Cerebellar cortex (tissue), 1 donor: ENCODE results near the gene CEP89.
"Not testable (repeated sequence)": the region's sequence is repeated elsewhere in the genome, so short reads cannot be mapped to it uniquely, and the experiment has no call there.

Experiments used
- DNase-seq: peaks from one replicate; pipeline ENCODE4 v3.0.0-alpha.2; 2015; ENCODE audit warnings: low spot score

CEP89 gene

GRCh38 chr19:32869369-32869965, 102.3 kb downstream of the CEP89 start, which contains the start of gene SLC7A9:
TSS of gene SLC7A9 (minus strand) at chr19:32869767. CDS start at chr19:32868534, 1,233 bp downstream.
- DNase-seq: no peak

DNA sequence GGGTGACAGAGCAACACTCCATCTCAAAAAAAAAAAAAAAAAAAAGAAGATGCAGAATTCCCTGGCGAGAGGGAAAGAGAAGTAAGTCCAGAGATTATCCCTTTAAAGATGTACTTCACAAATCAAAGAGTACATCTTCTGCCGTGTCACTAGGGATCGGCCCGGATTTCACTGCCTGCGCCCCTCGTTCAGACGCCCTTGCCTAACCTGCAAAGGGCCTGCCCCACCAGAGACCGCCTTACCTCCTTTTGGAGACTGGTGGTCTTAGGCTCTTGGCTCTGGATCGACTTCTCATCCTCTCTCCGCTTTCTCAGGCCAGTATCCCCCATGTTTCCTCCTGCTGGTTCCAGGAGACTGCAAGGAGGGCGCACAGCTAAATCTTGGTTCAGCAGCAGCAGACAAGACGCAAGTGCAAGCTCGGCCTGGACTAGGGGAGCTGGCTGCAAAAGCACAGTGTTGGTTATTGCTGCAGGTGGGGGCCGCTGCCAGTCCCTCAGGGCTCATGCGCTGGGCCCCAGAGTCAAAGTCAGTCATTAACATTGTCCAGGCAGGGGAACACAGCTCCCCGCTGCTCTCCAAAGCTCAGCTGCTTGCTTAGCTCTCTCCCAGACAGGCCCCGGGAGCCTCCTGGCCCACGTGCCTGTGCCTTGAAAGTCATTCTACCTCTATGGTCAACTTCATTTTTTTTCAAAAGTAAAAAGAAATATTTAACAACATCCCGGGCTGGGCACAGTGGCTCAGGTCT, 103.4 kb downstream of the CEP89 start:
- DNase-seq: no peak

GRCh38 chr19:32867436-32867835, 104.3 kb downstream of the CEP89 start:
- not testable (repeated sequence) for DNase-seq

- no peak for DNase-seq
These were observed 105.0 kb downstream of the CEP89 start for GRCh38 chr19:32866564-32867265.

- DNase-seq: no peak
These were observed 105.7 kb downstream of the CEP89 start for GRCh38 chr19:32866061-32866460.

DNA sequence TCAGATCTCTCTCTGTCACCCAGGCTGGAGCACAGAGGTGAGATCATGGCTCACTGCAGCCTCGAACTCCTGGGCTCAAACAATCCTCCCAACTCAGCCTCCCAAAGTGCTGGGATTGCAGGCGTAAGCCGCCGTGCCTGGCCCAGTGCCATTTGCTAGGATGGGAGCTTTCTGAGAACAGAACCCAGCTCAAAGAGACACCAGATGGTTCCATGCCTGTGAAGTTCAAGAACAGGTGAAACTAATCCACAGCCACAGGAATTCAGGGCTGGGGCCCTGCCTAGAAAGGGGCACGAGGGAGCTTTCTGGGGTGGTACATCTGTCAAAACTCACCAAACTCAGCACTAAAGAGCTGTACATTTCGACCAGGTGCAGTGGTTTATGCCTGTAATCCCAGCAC, 106.4 kb downstream of the CEP89 start:
- DNase-seq: no peak

- DNase-seq: no peak
These were observed 107.3 kb downstream of the CEP89 start for GRCh38 chr19:32864318-32865007.

DNA sequence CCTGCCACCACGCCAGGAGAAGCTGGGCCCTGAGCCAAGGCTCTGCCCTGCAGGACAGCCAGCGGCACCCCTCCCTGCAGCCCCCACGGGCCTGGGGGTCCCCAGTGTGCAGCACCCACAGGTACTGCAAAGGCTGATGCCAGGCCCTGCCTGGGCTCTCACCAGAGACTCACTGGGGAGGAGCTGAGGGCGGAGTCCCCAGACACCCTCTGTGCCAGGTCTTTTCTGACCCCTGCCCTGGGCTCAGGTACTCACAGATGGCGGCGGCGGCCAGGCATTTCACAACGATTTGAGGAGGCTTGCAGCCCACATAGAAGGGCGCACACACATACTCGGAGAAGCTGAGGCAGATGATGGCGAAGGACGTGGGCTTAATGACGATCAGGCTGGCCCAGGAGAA, 107.9 kb downstream of the CEP89 start:
- DNase-seq: no peak

- no peak for DNase-seq
These were observed 108.5 kb downstream of the CEP89 start for GRCh38 chr19:32863301-32863700.

- no peak for DNase-seq
These were observed 109.0 kb downstream of the CEP89 start for GRCh38 chr19:32862741-32863140.

DNA sequence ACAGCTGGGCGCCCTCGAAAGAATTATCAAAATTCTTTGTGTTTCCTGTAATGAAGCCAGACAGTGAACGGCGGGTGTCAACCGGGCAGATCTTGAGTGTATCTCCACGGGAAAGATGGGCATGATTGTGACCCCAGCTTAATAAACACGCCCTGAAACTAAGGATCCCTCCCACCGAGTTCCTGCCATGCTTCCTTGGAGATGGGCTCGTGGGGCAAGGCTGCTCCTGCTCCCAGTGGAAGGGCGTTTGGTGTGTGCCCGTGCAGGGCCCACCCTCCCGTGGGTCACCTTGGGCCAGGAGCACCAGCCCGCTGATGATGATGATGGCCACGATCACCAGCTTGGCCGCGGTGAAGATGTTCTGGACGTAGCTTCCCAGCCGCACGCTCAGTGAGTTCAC, 109.6 kb downstream of the CEP89 start:
- no peak for DNase-seq

DNA sequence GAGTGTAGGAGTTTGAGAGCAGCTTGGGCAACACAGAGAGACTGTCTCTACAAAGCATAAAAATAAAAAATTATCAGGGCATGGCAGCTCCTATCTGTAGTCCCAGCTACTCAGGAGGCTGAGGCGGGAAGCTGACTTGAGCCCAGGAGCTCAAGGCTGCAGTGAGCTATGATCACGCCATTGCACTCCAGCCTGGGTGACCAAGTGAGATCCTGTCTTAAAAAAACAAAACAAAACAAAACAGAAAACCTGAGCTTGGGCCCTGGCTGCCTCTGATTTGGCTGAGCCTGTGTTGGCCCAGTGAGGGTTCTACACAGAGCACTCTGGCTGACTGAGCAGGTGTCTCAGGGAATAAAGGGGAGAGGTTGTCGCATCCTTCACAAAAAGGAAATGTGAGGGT, 110.2 kb downstream of the CEP89 start:
- DNase-seq: no peak

DNA sequence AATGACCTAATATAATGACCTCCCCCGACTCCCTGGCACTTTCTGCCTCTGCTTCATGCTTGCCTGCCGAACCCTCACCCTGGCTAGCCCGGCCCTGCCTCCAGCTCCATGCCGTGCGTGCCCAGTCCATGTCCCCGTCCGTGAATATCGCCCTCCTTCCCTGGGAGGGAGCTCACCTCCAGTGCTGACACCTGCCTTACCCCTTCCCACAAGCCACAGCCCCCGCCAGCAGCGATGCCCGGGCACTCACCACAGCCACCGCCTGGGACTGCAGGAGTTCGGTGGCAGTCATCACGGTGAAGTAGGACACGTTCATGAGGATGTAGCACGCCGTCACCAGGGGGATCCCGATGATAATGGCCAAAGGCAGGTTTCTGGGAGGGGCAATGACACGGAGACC, 112.2 kb downstream of the CEP89 start:
- DNase-seq: no peak

GRCh38 chr19:32858559-32858958, 113.2 kb downstream of the CEP89 start:
- no peak for DNase-seq

DNA sequence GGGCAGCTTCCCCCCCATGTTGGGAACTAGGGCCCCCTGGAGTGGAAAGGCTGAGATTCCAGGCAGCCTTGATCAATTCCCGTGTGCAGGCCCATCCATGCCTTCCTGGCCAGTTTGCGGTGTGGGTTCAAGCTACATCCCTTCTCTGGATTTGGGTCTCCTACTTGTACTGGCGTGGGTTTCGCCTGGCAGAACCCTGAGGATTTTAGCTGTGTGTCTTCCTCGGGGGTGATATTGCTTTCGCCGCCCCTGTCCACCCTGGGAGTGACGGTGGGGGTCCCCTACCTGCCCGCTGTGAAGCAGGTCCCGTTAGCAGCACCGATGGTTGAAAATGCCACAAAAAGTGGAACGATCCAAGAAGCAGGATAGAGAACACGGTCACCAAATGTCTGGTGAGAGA, 113.6 kb downstream of the CEP89 start:
- DNase-seq: no peak

GRCh38 chr19:32857584-32857983, 114.2 kb downstream of the CEP89 start:
- no peak for DNase-seq

GRCh38 chr19:32856818-32857217, 114.9 kb downstream of the CEP89 start:
- DNase-seq: not testable (repeated sequence)

DNA sequence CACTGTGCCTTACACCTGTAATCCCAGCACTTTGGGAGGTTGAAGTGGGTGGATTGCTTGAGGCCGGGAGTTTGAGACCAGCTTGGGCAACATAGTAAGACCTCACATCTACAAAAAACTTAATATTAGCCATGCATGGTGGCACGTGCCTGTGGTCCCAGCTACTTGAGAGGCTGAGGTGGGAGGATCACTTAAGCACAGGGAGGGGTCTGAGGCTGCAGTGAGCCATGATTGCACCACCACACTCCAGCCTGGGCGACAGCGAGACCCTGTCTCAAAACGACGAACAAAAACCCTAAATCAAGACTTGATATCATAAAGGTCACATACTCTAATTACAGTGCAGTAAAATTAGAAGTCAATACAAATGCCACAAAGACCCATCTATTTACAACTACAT, 119.5 kb downstream of the CEP89 start:
- no peak for DNase-seq

DNA sequence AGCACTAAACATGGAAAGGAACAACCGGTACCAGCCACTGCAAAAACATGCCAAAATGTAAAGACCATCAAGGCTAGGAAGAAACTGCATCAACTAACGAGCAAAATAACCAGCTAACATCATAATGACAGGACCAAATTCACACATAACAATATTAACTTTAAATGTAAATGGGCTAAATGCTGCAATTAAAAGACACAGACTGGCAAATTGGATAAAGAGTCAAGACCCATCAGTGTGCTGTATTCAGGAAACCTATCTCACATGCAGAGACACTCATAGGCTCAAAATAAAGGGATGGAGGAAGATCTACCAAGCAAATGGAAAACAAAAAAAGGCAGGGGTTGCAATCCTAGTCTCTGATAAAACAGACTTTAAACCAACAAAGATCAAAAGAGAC, 123.7 kb downstream of the CEP89 start:
- not testable (repeated sequence) for DNase-seq

- DNase-seq: no peak
These were observed 128.0 kb downstream of the CEP89 start for GRCh38 chr19:32843716-32844245.

- DNase-seq: no peak
These were observed 129.7 kb downstream of the CEP89 start for GRCh38 chr19:32842061-32842460.

DNA sequence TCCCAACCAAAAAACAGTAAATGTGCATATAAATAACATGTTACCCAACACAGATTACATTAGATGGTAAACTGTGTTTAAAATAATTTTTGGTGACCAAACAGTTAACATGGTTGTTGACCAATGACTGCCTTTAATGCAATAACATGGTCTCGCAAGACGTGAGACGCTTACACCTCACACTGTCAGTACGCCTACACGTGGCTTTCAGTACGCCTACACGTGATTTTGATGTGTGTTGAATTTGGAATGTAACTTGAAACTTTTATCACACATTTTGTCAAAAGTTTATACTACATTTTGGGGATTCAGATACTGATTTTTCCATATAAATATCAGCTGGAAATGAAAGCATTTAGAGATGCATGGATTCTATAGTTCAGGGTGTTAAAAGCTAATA, 134.2 kb downstream of the CEP89 start:
- no peak for DNase-seq
